Nucleus accumbens (tissue), 56 donors: ENCODE measurements around the gene NANOS2.
"Not testable (repeated sequence)": the region's sequence is repeated elsewhere in the genome, so short reads cannot be mapped to it uniquely, and the experiment has no call there.

Experiments
- DNase-seq, 56 donors: peaks; one replicate each; lab custom pipeline; 2025; lab: John Stamatoyannopoulos, UW

NANOS2 gene

DNA sequence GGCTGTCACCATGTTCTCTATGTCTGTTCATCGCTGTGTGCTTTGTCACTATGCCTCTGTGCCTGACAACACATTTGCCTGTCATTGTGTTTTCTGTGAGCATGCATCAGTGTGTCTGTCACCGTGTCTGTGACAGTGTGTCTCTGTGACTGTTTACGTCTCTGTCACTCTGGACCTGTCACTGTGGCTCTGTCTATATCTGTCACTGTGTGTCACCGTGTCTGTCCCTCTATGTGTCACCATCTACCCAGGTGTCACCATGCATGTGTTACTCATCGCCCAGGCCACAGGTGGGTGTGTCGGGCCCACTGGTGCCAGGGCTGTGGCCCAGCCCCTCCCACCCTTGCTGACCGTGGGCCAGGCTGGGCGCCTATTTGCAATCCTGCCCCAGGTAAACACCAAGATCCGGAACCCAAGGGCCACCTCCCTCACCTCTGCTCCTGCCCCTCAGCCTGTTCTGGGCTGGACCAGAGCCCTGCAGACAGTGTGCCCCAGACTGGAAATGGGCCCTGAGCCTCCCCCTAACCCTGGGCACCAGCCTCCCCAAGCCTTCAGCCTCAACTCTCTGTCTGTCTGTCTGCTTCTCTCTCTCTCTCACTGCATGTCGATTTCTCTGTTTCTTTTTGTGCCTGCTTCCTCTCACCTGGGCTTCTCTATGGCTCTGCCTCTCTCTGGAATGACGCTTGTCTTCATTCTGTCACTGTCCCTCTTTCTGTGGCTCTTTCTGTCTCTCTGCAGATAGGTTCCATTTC, 36.4 kb downstream of the NANOS2 start:
- DNase-seq = no peak

GRCh38 chr19:45876411-45877197, 38.0 kb downstream of the NANOS2 start:
- no peak for DNase-seq

DNA sequence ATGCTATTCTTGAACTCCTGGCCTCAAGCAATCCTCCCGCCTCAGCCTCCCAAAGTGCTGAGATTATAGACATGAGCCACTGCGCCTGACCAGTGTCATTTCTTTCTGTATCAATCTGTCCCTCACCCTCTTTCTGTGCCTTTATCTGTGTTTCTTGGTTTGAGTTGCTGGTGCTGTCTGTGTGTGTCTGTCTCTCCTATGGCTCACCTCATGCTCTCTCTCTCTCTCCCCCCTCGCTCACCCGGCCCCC, 38.5 kb downstream of the NANOS2 start:
- no peak for DNase-seq

- no peak for DNase-seq
These were observed 40.0 kb downstream of the NANOS2 start for GRCh38 chr19:45874620-45874966.

- DNase-seq = no peak
These were observed 41.3 kb downstream of the NANOS2 start for GRCh38 chr19:45873219-45873772.

- DNase-seq = no peak
These were observed 42.3 kb downstream of the NANOS2 start for GRCh38 chr19:45872095-45872919.

DNA sequence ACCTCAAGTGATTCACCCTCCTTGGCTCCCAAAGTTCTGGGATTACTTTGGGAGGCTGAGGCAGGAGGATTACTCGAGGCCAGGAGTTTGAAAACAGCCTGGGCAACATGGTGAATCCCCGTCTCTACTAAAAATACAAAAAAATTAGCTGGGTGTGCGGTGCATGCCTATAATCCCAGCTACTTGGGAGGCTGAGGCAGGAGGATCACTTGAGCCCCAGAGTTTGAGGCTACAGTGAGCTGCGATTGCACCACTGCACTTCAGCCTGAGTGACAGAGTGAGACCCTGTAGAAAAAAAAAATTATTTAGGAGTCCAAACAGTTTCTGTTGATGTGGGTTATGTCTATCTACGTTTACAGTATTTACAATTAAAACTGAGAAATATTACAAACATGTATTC, 43.8 kb downstream of the NANOS2 start:
- no peak for DNase-seq

DNA sequence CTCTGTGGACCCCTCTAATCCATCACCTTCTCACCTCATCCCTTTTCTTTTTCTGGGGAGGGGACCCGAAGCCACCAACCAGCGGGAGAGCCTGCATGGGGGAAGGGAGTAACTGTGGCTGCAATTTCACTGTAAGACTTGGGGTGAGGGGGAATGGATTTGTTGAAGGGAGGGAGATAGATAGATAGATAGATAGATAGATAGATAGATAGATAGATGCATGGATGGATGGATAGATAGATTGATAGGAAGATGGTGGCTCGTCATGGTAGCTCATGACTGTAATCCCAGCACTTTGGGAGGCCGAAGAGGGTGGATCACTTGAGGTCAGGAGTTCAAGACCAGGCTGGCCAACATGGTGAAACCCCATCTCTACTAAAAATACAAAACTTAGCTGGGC, 47.3 kb downstream of the NANOS2 start:
- not testable (repeated sequence) for DNase-seq

GRCh38 chr19:45866400-45867176, 48.0 kb downstream of the NANOS2 start:
- no peak for DNase-seq

DNA sequence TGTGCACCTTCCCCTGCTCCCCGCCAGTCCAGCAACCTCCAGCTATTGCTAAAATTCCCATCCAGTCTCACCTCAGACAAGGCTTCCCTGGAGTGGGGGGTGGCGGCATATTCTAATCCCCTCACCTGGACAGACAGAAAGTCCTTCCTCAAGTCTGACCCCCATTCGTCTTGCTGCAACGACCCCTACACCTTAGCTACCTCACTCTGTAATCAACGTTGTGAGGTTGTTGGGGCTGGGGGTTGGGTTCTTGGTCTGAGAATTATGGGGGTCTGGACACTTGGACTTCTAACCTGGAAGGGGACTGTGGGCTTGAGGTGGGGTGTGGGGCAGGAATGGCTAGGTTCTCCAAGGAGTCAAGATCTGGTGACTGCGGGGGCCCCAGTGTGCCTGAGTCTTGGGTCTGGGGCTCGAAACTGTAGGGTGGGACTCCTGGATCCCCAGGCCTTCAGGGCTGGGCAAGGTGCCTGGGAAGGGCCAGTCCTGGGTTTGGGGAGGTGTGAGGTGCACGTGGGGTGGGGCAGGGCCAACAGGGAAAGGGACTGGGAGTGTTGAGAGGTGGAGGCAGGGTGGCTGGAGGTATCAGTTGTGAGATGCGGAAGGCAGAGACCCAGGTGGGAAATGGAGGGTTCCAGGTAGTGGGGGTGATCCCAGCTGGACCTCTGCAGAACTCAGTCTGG, 49.2 kb downstream of the NANOS2 start:
- no peak for DNase-seq

DNA sequence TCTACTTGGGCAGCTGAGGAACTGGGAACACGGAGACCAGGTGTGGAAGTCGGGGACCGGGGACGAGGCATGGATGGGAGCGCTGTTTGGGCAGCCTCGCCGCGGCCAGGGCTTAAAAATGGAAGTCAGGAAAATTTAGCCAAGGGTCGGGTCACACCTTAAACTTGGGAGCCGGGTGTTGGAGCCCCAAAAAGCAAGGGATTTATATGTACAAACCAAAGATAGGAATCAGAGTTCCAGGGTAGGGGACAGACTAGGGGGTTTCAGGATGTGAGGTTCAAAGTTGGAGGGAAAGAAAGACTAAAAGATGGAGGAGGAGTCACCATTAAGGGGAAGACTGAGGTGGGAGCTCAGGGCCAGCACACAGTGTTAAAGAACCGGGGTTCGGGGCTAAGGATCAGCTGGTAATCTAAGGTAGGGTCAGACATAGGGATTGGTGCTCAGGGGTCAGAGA, 49.9 kb downstream of the NANOS2 start:
- no peak for DNase-seq

DNA sequence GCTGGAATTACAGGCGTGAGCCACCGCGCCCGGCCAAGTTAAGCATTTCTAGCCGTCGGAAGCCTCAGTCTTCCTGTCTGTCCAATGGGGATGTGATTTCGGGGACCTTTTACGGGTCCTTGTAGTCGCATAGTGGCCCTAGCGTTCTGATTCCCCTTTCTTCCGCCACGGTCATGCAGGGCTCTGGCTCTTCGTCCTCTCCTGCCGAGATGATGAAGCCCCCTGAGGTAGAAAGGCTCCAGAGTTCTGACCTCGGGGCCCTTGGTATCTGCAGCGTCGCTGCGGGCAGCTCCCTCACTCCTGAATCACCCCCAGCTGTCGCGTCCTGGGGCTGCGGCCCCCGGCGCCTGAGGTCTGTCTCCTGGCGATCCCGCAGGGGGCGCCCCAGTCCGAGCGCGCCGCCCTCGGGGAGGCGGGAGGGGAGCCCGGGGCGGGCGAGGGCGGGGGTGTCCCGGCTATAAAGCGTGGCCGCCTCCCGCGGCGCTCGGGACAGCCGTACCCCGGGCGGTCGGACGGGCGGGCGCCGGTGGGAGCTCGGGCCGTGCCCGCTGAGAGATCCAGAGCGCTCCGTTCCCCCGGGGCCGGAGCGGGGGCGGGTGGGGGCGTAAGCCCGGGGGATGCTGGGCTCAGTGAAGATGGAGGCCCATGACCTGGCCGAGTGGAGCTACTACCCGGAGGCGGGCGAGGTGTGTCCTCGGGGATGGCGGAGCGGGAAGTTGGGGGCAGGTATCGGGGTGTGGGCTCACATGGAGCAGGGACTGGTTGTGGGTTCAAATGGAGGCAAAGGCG, 50.5 kb downstream of the NANOS2 start, which contains the start of gene FOXA3:
FOXA3 (plus strand) TSS at position 487 of the 789 bp plus-strand sequence; CDS start at position 618, 131 bp downstream.
- peak in 6 of 56 donors; percentile 4 to 59 (median 14) for DNase-seq

- DNase-seq = no peak
These were observed 51.2 kb downstream of the NANOS2 start for GRCh38 chr19:45863335-45863839.
